Adrenal gland (tissue), 5 donors: Measurements from ENCODE around the gene RALB.

Source experiments
- CTCF ChIP-seq, 6 experiments: fragments of 450-650 bp in 4 of 6; fragments of 200-600 bp in 2 of 6; sonication (generic) in 1 of 6; IDR thresholded peaks; 1 replicate in 5 of 6; 2 replicates in 1 of 6; pipeline versions ENCODE4 v1.5.1 to v1.8.0; 2016 to 2021; ENCODE audit warnings: antibody characterized with exemption in 6 of 6, mild to moderate bottlenecking in 2 of 6, moderate library complexity in 1 of 6
- POLR2A ChIP-seq, 2 donors: fragments of 450-650 bp; IDR thresholded peaks; one replicate each; pipeline ENCODE4 v1.6.1; 2017; ENCODE audit warnings: antibody characterized with exemption in 2 of 2, mild to moderate bottlenecking in 2 of 2, moderate library complexity in 1 of 2
- donor health status: DM: no; HTN: no; CAD: no.

- no peak for TF ChIP-seq POLR2A (IDR thresholded peaks at IDR 0.05)
- no peak for TF ChIP-seq CTCF (IDR thresholded peaks at IDR 0.05)
Observed at GRCh38 chr2:120319123-120319522, 66.5 kb downstream of the RALB start.
